IPS DF 4.7 (cell line): Measurements from ENCODE around the gene KCNQ5.
"Not testable (repeated sequence)": the region's sequence is repeated elsewhere in the genome, so short reads cannot be mapped to it uniquely, and the experiment has no call there.

Experiments used
- DNase-seq: peaks from one replicate; pipeline ENCODE4 v3.0.0-alpha.2; 2013; ENCODE audit warnings: low spot score; ENCODE audit errors: extremely low read depth

KCNQ5 gene

DNA sequence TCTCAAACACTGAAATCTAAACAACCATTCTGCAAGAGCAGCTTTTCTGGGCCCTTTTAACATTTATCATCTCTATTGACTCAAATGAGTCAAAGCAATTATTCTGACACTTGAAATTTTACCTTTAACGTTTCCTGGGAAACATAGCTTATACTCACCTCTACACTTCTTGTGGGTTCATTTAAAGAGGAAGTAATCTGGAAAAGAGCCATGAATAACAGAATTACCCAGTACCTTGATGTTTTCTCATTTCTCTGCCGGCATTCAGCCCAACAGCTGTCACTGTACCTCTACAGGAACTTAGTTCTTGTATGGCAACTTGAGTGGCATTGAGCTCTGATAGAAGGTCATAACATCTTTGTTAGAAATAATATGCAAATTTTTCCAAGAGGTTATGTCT is 272.2 kb downstream of the KCNQ5 start:
- DNase-seq: no peak

DNA sequence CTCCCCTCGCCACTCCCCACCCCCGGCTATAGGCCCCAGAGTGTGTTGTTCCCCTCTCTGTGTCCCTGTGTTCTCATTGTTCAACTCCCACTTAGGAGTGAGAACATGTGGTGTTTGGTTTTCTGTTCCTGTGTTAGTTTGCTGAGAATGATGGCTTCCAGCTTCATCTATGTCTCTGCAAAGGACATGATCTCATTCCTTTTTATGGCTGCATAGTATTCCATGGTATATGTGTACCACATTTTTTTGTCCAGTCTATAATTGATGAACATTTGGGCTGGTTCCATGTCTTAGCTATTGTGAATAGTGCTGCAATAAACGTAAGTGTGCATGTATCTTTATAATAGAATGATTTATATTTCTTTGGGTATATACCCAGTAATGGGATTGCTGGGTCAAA is 276.4 kb downstream of the KCNQ5 start:
- DNase-seq: not testable (repeated sequence)

DNA sequence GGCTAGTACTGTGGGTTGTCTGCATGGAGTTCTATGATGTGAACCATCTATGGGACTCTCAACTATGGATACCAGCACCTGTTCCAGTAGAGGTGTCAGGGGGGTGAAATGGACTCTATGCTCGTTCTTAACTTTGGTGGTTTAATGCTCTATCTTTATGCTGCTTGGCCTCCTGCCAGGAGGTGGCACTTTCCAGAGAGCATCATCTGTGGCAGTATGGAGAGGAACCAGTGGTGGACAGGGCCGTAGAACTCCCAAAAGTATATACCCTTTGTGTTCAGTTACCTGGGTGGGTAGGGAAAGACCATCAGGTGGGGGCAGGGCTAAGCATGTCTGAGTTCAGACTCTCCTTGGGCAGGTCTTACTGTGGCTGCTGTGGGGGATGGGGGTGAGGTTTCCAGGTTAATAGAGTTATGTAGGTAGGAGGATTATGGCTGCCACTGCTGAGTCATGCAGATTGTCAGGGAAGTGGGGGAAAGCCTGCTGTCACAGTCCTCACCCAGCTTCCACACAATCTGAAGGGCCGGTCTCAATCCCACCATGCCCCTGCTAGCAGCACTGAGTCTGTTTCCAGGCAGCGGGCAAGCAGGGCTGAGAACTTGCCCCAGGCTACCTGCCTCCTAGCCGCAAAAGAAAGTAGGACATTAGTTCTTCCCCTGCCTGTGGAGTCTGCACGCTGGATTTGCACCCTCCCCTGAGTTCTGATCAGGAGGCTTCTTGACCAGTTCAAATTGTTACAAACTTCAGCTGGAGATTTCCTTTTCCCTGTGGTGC is 284.0 kb downstream of the KCNQ5 start:
- DNase-seq: no peak

DNA sequence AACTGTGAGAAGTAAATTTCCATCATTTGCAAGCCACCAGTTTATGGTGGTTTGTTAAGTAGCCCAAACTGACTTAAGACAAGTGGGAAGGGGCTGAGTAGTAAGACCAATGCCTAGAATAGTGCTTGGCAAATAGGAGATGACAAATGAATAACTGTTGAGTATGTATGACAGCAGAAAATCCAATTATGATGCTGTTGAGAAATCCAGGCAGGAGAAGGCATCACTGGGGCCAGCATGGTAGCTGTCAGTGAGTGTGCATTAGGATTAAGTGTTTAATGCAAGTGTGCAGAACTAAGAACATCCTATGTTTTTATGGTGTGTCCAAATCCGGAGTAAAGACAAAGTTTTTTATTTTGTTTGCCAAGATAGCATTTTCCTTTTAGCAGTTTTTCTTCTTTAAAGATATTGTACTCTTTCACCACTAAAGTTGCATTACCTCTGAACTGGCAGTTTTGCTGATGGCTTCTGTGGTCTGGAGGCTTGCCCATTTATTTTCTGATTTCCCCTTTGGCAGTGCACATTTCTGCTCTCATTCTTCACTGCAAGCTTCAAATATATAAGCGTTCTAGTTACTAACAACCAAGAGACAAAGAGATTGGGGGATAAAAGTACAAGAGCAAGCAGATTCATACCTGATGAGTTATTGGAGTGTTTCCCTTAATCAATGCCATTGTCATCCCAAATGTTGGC is 289.7 kb downstream of the KCNQ5 start:
- DNase-seq: no peak

DNA sequence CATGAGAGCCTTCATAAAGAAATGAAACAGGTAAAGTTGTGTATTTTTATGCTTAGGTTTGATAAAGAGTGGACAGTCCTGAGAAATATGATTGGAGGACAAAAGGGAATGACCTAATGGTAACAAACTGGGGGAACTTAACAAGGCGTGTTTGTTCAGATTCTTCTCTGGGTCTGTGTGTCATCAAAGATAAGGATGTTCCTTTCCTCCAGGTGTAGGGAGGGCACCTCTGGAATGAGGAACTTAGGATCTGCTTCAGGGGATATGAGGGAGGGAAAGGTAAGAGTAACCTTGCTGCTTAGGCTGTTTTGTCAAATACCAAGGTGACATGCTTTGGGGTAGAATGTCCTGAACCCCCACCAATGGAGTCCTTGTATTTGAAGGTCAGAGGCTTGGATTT is 291.9 kb downstream of the KCNQ5 start:
- no peak for DNase-seq

DNA sequence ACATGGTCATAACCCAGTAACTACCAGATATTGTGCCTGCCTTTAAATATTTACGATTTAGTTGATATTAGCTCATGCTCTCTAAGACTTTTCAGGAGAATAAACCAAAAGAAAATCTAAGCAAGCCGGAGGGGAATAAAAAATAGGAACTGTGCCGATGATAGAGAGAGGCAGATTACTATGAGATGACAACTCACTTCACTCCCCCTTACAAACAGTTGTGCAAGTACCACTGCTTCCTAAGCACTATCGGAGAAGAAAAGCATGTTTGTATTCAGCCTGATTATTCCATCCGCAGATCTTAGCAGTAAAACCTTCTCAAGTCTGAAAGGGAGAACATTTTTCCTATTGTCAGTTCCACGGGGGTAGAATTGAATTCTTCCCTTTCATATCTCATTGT is 294.4 kb downstream of the KCNQ5 start:
- no peak for DNase-seq

DNA sequence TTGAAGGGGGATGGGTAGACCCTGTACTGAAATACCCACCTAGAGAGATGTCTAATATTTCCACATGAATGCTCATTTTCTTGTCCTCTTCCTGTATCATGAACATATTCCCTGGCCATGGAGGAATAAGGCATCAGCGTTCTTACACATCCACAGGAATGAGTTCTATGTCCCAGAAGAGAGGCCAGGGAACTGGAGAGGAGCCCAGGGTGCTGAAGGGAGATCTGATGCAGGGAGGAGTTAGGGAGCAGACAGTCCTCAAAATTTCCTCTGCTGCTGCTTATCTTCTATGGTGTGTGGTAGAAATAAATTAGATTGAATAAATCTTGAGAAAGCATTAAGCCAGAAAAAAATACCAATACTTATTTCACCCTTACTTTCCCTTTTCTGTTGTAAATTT is 295.0 kb downstream of the KCNQ5 start:
- DNase-seq: no peak

DNA sequence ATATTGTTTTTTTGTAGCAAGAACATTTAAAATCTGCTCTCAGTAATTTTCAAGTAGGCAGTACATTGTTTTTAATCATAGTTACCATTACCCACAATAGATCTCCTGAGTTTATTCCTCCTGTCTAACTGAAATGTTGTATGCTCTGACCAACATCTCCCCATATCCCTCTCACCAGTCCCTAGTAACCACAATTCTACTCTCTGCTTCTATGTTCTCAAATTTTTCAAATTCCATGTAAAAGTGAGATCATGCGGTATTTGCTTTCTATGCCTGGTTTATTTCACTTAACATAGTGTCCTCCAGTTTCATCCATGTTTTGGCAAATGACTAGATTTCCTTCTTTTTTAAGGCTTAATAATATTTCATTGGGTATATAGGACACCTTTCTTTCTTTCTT is 300.5 kb downstream of the KCNQ5 start:
- no peak for DNase-seq

DNA sequence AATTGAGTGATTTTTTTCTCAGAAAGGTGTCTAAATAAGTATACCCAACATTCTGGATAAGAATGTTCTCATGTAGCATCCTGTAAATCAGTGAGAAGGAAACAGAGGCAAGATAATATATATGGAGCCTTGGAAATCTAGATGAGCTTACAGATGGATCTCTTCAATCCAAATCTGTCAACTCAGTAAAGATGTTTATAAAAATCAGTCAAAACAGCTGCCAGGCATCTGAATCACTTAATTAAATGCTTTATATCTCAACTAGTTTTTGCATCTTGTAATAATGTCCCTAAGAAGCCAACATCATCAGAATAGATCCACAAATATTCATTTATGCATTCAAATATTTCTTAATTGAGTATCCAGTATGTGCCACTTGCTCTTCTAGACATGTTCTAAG is 303.3 kb downstream of the KCNQ5 start:
- DNase-seq: no peak

DNA sequence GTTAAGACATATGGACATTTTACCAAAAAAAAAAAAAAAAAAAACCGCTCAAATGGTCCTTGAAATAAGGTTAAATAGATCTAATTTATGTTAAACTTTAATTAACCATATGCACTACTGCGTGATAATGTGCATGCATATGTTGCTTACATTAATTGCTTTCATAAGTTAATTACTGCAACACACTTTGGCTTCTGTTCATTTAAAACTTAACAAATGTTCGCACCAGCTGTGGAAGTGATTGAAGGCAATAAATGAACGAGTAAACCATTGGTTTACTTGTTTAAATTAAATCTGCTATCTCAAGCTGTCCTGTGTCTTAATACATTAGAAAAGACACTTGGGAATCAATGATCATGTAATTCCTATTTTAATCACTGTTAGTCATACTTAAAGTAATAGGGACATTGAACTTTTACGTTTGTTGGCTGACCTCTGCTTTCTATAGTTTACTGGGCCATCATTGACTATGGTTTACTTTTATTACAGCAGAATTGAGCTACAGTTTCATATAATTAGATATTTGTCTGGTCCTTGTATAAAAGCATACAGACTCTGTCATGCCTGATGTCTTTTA is 308.8 kb downstream of the KCNQ5 start:
- DNase-seq: no peak

DNA sequence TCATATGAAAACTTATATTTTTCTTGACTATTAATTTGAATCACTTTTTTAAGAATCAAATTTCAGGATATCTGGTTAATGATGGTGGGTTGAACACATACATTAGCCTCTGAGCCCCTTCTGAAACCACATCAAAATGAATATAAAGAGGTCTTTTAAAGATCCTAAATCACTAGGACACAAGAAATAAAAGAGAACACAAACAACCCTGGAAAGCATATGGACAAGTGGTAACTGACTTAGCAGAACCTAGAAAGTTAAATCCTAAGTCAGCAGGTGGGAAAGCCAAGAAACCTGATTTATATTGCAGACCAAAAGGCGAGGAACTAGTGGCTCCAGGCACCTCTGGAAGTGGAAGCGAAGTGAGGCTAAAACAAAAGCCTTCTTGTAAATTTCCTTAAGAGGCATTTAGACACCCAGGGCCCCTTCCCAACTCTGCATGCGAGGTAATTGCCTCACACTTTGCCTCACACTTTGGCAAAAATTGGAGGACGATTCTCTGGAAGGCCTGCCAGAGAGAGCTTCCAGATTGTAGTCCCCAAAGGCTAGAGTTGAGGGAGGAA is 309.5 kb downstream of the KCNQ5 start:
- DNase-seq: no peak

DNA sequence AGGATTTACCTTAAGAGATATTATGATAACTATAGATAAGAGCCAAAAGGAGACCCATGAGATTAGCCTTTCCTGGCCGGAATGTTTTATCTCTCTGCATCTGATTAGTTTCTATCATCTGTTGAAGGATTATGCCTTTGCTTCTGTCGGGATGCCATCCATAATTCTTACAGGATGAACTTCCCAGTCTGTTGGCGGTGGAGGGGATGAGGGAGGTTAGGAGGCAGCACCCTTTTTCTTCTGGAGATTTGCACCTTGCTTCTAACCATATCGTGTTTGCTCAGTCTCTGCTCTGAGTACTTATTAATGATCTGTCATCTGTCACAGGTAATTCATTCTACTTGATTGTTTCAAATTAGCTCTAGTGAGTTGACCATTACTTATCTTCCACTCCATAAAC is 311.4 kb downstream of the KCNQ5 start:
- DNase-seq: no peak

DNA sequence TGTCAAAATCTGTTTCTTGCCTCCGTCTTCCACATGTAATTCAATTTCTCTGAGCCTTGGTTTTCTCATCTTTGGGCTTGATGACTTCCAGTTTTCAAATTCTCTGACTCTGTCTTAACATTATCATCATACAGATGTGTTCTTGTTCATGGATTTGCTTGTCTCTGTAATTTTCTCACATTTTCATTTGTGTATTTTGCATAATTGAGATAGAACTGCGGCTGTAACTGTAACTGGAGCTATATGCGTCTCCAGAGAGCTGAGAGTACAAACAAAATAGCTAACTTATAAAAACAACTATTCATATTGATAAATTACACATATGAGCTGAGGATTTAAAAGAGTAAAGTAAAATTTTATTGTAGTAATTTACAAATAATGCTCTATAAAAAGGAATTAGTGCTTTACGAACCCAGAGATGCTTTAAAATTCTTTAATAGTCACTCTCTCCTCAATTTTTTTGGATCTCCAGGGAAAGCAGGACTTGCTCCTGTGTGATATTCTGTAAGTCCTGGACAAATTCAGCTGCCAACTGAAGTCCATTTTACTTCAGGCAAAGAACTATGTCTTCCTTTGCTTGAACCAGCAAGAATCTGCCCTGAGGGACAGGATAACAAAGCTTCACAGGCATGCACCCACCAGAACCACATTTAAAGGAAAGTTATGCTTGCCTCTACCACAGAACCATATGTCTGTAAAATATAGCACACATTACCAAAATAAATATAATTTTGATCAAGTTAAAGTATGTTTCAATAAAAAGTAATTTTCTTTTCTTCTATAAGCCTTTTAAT is 315.1 kb downstream of the KCNQ5 start:
- DNase-seq: no peak

DNA sequence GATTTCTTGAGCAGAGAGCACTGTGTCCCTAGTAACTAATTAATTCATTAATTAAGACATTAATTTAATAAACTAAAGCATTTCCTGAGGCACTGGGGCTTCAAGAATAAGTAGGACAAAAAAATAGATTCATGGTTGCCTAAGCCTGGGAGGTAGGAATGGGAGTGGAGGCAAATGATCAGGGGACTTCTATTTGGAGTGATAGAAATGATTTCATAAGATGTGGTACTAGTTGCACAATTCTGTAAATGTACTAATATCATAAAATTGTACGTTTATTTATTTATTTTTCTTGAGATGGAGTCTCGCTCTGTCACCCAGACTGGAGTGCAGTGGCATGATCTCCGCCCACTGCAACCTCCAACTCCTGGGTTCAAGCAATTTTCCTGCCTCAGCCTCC is 316.2 kb downstream of the KCNQ5 start:
- no peak for DNase-seq

DNA sequence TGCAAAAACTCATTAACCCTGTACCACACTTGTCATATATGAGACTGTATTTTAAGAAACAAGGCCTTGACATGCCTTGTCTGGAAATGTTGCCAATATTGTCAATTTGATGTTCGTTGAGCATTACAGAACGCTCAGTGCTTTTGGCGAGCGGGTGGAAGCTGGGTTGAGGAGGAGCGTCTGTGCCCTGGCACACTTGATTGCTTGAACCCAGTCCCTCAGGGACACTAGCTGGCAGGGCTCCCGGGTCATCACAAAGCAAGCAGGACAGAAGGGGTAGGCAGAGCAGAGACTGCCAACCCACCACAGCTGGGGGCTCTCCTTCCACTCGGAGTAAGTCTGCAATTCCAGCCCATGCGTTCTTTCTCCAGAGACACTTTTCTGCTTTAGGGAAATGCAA is 317.1 kb downstream of the KCNQ5 start:
- no peak for DNase-seq

DNA sequence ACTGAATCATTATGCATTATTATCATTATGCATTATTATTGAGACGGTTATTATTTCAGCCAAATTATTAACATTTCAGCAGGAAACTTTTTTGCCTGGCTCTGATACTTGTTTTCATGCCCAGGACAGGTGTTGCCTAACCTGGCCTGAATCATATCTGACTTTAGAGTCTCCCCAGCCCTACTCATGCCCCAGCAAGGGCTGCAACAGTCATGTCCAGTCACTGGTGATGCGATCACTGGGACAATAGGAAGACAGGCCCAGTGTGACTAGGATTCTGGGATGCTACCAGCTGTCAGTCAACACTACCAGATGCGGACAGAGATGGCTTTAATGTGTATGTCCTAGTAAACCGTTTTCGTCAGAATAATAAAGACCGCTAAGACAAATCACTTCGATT is 318.4 kb downstream of the KCNQ5 start:
- DNase-seq: no peak

DNA sequence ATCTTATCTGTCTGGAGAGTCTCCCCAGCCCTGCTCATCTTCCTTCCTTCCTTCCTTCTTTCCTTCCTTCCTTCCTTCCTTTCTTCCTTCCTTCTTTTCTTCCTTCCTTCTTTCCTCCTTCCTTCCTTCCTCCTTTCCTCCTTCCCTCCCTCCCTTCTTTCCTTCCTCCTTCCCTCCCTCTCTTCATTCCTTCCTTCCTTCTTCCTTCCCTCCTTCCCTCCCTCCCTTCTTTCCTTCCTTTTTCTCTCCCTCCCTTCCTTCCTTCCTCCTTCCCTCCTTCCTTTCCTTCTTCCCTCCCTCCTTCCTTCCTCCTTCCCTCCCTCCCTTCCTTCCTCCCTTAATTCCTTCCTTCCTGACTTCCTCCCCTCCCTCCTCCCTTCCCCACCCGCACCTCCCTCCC is 319.4 kb downstream of the KCNQ5 start:
- no peak for DNase-seq

DNA sequence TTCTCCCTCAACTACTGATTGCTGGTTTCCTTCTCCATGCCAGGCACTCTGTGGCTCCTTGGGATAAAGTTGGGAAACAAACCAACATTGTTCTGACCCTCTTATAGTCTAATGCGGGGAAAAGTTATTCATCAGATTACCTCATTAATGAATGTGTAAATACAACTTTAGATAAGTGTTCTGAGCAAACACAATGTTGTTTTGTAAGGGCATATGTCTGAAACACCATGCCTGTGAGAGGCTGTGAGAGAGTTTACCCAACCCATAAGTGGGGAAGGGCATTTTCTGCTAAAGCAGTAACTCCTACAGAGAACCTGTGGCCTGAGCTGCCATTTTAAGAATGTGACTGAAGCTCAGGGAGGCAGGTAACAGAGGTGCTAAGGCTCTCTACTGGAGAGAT is 319.9 kb downstream of the KCNQ5 start:
- DNase-seq: no peak

DNA sequence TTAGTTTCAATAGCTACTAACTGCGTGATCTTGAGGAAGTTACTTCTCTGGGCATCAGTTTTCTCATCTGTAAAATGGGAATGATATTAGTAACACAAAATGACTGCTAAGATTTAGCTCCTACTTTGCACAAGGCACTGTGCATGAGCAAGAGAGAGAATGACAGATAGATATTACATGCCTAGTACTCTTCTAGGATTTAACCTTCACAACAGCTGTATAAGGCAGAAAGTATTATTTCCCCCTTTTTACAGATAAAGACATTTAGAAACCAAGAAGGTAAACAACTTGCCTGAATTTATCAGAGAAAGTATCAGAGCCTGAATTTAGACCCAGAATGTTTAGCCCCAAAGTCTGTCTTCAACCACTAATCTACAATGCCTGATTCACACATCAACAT is 321.8 kb downstream of the KCNQ5 start:
- no peak for DNase-seq

DNA sequence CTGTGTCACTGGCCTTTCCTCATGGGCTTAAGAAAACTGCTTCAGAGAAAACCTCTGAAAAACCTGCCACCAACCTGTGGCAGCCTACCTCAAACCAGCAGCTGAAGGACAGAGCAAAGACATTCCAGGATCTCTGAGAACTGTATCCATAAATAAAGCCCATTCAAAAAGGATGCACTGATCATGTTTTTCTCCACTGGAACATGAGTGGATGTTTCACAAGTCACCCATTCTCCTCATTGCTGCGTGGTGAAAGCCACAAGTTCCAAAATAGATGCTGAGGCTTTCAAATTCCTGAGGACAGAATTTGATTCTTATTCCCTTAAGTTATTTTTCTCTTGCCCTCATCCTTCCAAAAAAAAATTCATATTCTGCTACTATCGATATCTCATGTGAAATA is 322.8 kb downstream of the KCNQ5 start:
- DNase-seq: no peak

DNA sequence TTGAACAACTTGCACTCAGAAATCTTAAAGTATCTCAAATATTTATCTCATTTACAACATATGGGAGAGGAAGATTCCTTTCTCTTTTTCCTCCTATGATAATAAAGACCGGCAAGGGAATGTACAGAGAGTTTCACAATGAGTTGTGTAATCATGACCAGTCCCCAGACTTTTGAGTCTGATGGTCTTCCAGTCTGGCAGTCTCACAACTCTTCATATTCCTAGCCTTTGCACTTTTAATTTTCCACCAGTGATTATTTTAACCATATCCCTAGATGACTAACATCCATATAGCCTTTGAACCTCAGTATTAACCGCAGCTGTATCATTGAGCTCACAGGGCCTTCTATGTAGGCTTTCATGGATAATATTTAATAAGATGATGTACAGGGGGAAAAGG is 324.9 kb downstream of the KCNQ5 start:
- no peak for DNase-seq

DNA sequence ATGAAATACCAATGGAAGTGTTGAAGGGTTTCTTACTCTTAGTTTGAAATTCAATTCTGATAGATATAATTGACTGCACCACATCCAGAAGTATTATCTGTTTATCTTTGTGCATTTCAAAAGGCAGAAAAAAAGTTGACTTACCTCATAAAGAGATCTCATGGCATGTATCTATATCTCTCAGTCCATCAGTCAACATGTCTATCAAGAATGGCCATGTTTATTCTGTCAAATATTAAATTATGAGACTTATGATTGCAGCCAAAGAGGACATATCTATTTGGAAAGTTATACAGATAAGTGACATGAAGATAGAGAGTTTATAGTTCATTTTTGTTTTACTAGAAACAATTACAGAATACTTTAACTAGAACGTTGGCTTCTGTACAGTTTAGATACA is 325.7 kb downstream of the KCNQ5 start:
- no peak for DNase-seq
